ENCODE data around the gene SLC35F3. TPM values are rescaled to one million over a fixed set of nuclear protein-coding genes. Genes with fewer than 3 reads are reported as not detected.

The SLC35F3 gene
- total RNA-seq, 2 experiments from 2014 or later: not detected

- H3K9me2 ChIP-seq (ENCODE audit: insufficient read depth, low read length): no peaks in the 10 kb centered on the region
- TF ChIP-seq EZH2phosphoT487 (IDR thresholded peaks at IDR 0.05; ENCODE audit: borderline replicate concordance, low read depth, low read length) (no peak), CTCF (conservative IDR thresholded peaks at IDR 0.05; ENCODE audit: low read length) (no peak)
- CTCF ChIA-PET (ENCODE audit: unreplicated experiment): no interaction called here
- no peak overlapping the region for H2AFZ ChIP-seq (ENCODE audit: low read length)
- BruUV-seq (replicated peaks): no TSS peak
- POLR2A ChIA-PET: no interaction called here
- no peaks in the 10 kb centered on the region for H3K9me3 ChIP-seq (ENCODE audit: low read length)
- H3K4me1 ChIP-seq (ENCODE audit: insufficient read depth, low read length, poor library complexity, severe bottlenecking): no peaks in the 10 kb centered on the region
- intact Hi-C loops (cut with micrococcal nuclease; ENCODE audit: unreplicated experiment): no loop called here
- H3K27ac ChIP-seq (ENCODE audit: low read depth, low read length, poor library complexity, severe bottlenecking): no peak overlapping the region
- H3K79me2 ChIP-seq (ENCODE audit: insufficient read depth, low read depth, low read length): no peaks in the 10 kb centered on the region
- no peak overlapping the region for H3K4me2 ChIP-seq (ENCODE audit: low read length)
- H3K4me3 ChIP-seq (ENCODE audit: low read depth, low read length, poor library complexity, severe bottlenecking): no peak overlapping the region
- no peaks in the 10 kb centered on the region for H3K36me3 ChIP-seq (ENCODE audit: insufficient read depth, low read length)
- H4K20me1 ChIP-seq (ENCODE audit: insufficient read depth, low read length): no peaks in the 10 kb centered on the region
- DNase-seq (ENCODE audit: low spot score): no peak
Observed at GRCh38 chr1:234214129-234214910, 309.8 kb downstream of the SLC35F3 start.

- intact Hi-C loops (cut with micrococcal nuclease; ENCODE audit: unreplicated experiment): no loop called here
- no peaks in the 10 kb centered on the region for H3K9me3 ChIP-seq (ENCODE audit: low read length)
- TF ChIP-seq EZH2phosphoT487 (IDR thresholded peaks at IDR 0.05; ENCODE audit: borderline replicate concordance, low read depth, low read length) (no peak), CTCF (conservative IDR thresholded peaks at IDR 0.05; ENCODE audit: low read length) (no peak)
- H2AFZ ChIP-seq (ENCODE audit: low read length): no peak overlapping the region
- ChIA-PET CTCF (ENCODE audit: unreplicated experiment) (no interaction called here), POLR2A (no interaction called here)
- DNase-seq (ENCODE audit: low spot score): no peak
- H3K27ac ChIP-seq (ENCODE audit: low read depth, low read length, poor library complexity, severe bottlenecking): no peak overlapping the region
- no peak overlapping the region for H3K4me2 ChIP-seq (ENCODE audit: low read length)
- BruUV-seq (replicated peaks): no TSS peak
- H4K20me1 ChIP-seq (ENCODE audit: insufficient read depth, low read length): no peaks in the 10 kb centered on the region
- no peaks in the 10 kb centered on the region for H3K4me1 ChIP-seq (ENCODE audit: insufficient read depth, low read length, poor library complexity, severe bottlenecking)
- H3K79me2 ChIP-seq (ENCODE audit: insufficient read depth, low read depth, low read length): no peaks in the 10 kb centered on the region
- no peaks in the 10 kb centered on the region for H3K9me2 ChIP-seq (ENCODE audit: insufficient read depth, low read length)
- H3K4me3 ChIP-seq (ENCODE audit: low read depth, low read length, poor library complexity, severe bottlenecking): no peak overlapping the region
- H3K36me3 ChIP-seq (ENCODE audit: insufficient read depth, low read length): no peaks in the 10 kb centered on the region
Observed at GRCh38 chr1:234214911-234215892, 310.7 kb downstream of the SLC35F3 start.
